Hepatocyte (in vitro differentiated cells): ENCODE results near the gene FAM171A2. TPM values are rescaled to one million over a fixed set of nuclear protein-coding genes. Genes with fewer than 3 reads are reported as not detected.
A peak's percentile ranks its signal among the peaks of the same experiment; 100 is the strongest.

Experiments used
- DNase-seq: peaks from one replicate; pipeline ENCODE4 v3.0.0-alpha.2; 2016; ENCODE audit warnings: low spot score
- H2AFZ ChIP-seq: fragments of 200-600 bp; sonication (generic); 2 replicates; pipeline ENCODE4 v1.6.0; 2016; ENCODE audit warnings: antibody characterized with exemption, mild to moderate bottlenecking
- H3K27ac ChIP-seq: fragments of 200-600 bp; sonication (generic); 2 replicates; pipeline ENCODE4 v1.5.1; 2016; ENCODE audit warnings: mild to moderate bottlenecking
- H3K27me3 ChIP-seq: fragments of 200-600 bp; sonication (generic); 2 replicates; pipeline ENCODE4 v1.6.1; 2016
- H3K36me3 ChIP-seq: fragments of 200-600 bp; sonication (generic); replicated peaks from 2 replicates; pipeline ENCODE4 v1.5.1; 2016; ENCODE audit warnings: low read depth; ENCODE audit not compliant: insufficient read depth
- H3K4me1 ChIP-seq: fragments of 200-600 bp; sonication (generic); 2 replicates; pipeline ENCODE4 v1.5.1; 2016; ENCODE audit warnings: mild to moderate bottlenecking, moderate library complexity; ENCODE audit not compliant: insufficient read depth
- H3K4me2 ChIP-seq: fragments of 200-600 bp; sonication (generic); 2 replicates; pipeline ENCODE4 v1.6.0; 2016
- H3K4me3 ChIP-seq: fragments of 200-600 bp; sonication (generic); 2 replicates; pipeline ENCODE4 v1.5.1; 2016; ENCODE audit warnings: mild to moderate bottlenecking
- H3K79me2 ChIP-seq: fragments of 200-600 bp; sonication (generic); 2 replicates; pipeline ENCODE4 v1.6.0; 2017; ENCODE audit warnings: mild to moderate bottlenecking
- H3K9me2 ChIP-seq: fragments of 200-600 bp; sonication (generic); replicated peaks from 2 replicates; pipeline ENCODE4 v1.6.0; 2017; ENCODE audit warnings: mild to moderate bottlenecking; ENCODE audit not compliant: insufficient read depth
- H3K9me3 ChIP-seq: fragments of 200-600 bp; sonication (generic); 2 replicates; pipeline ENCODE4 v1.5.1; 2016; ENCODE audit warnings: low read depth, mild to moderate bottlenecking
- H4K20me1 ChIP-seq: fragments of 200-600 bp; sonication (generic); 2 replicates; pipeline ENCODE4 v1.6.0; 2016; ENCODE audit warnings: mild to moderate bottlenecking; ENCODE audit not compliant: insufficient read depth, poor library complexity, severe bottlenecking
- EZH2 ChIP-seq: fragments of 200-600 bp; sonication (generic); IDR thresholded peaks from 2 replicates; pipeline ENCODE4 v1.6.1; 2016; ENCODE audit warnings: antibody characterized with exemption, mild to moderate bottlenecking, borderline replicate concordance
- EZH2phosphoT487 ChIP-seq: fragments of 200-600 bp; sonication (generic); IDR thresholded peaks from one replicate; pipeline ENCODE4 v1.6.1; 2018; ENCODE audit warnings: antibody characterized with exemption, mild to moderate bottlenecking, low read depth, moderate library complexity; ENCODE audit not compliant: unreplicated experiment, severe bottlenecking
- WGBS: methylation state at CpG from one replicate; pipeline ENCODE4 v1.1.6; 2016; ENCODE audit warnings: low lambda C conversion rate; ENCODE audit errors: missing lambda C conversion rate; 5-methylcytosine and 5-hydroxymethylcytosine counted together
- polyA plus RNA-seq: library from polyadenylated mRNA; unstranded; fragments of >200 nt; fragmentation: Nextera tagmentation; extraction: Ambion mirVana; gene quantifications from 2 replicates; pipeline ENCODE4 v1.2.1, GENCODE V29; 2016
- total RNA-seq: library from RNA; depleted of rRNA; stranded (reverse); fragments of >200 nt; gene quantifications from 2 replicates; pipeline ENCODE4 v1.2.3, GENCODE V29; 2014
- TF ChIP-seq, protein P1 (sequence below): fragments of 200-600 bp; sonication (generic); IDR thresholded peaks from 2 replicates; pipeline ENCODE4 v1.5.1; 2016; ENCODE audit warnings: antibody characterized with exemption, mild to moderate bottlenecking; ENCODE audit not compliant: poor library complexity

FAM171A2 gene
- total and polyA plus RNA-seq, 2 experiments from 2014 or later, result 13.9 to 22.8 TPM

DNA sequence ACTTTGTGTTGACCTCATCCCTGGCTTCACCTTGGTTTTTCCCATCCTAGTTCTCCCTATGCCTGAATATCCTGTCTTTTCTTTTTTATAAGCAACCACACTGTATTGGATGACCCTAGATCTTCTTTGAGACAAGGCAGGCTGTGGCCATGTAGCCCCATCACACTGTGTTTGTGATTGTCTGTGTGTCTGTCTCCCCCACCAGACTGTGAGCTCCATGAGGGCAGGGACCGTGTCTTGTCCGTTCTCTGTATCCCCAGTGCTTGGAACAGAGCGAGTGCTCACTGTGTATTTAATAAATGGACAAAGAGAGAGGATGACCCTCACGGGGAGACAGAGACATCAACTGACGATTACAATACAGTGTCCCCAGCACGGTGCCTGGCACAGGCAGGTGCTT, 46.1 kb downstream of the FAM171A2 start:
- H3K4me3 ChIP-seq, result no peak overlapping the region
- H3K4me1 ChIP-seq, result peaks cover 3% of the 10 kb centered on the region
- H3K27ac ChIP-seq, result no peak overlapping the region
- H3K79me2 ChIP-seq, result no peaks in the 10 kb centered on the region
- H4K20me1 ChIP-seq, result no peaks in the 10 kb centered on the region
- H3K9me3 ChIP-seq, result no peaks in the 10 kb centered on the region
- no peak overlapping the region for H2AFZ ChIP-seq
- TF ChIP-seq, protein P1, sequence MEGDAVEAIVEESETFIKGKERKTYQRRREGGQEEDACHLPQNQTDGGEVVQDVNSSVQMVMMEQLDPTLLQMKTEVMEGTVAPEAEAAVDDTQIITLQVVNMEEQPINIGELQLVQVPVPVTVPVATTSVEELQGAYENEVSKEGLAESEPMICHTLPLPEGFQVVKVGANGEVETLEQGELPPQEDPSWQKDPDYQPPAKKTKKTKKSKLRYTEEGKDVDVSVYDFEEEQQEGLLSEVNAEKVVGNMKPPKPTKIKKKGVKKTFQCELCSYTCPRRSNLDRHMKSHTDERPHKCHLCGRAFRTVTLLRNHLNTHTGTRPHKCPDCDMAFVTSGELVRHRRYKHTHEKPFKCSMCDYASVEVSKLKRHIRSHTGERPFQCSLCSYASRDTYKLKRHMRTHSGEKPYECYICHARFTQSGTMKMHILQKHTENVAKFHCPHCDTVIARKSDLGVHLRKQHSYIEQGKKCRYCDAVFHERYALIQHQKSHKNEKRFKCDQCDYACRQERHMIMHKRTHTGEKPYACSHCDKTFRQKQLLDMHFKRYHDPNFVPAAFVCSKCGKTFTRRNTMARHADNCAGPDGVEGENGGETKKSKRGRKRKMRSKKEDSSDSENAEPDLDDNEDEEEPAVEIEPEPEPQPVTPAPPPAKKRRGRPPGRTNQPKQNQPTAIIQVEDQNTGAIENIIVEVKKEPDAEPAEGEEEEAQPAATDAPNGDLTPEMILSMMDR, result no peak
- no peak for TF ChIP-seq EZH2phosphoT487
- no peak for TF ChIP-seq EZH2
- DNase-seq, result no peak
- H3K9me2 ChIP-seq, result no peaks in the 10 kb centered on the region
- H3K4me2 ChIP-seq, result no peak overlapping the region
- H3K27me3 ChIP-seq, result peaks cover 44% of the 10 kb centered on the region
- WGBS, result 96% methylated on average over 6 of the region's 6 CpGs
- H3K36me3 ChIP-seq, result no peaks in the 10 kb centered on the region

DNA sequence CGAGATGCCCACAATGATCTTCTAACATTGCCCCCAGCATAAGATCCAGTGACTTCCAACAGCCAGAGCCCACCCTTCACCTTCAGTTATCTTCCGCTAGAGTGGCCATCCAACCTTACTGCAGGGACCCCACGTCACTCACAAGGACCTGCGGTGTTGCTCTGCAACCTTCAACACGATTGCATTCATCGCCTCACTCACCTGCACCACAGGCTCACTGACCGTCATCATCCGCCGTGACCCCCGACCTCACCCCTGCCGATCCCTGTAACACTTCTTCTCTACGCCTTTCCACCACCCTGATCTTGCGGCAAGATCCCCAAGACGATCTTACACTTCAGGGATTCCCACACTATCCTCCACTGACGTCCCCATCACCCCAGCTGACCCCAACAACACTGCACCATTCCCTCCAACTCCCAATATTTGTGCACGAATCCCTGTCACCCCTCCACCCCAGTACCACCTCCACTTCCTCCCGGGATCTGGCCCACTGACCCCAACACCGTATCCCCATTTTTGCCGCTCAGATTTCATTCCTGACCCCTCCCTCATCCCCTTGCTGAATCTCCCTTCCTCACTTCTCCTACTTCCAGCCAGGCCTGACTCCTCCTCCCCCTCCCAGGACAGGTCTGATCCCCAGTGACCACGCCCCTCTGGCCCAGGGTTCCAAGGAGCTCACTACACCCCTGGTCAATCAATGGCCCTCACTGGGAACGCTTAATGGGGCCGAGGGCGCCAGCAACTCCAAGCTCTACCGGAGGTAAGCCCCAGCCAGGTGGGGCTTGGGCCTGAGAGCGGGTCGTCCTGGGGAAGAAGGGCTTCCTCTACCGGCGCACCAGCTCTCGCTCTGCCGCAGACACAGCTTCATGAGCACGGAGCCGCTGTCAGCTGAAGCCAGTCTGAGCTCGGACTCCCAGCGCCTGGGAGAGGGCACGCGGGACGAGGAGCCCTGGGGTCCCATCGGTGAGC, 47.6 kb downstream of the FAM171A2 start:
- no peak for DNase-seq
- H4K20me1 ChIP-seq, result no peaks in the 10 kb centered on the region
- H3K27ac ChIP-seq, result no peak overlapping the region
- H3K4me2 ChIP-seq, result peak overlapping the region; percentile 87
- 6% methylated on average over 37 of the region's 38 CpGs for WGBS
- H2AFZ ChIP-seq, result no peak overlapping the region
- H3K27me3 ChIP-seq, result peaks cover 44% of the 10 kb centered on the region
- H3K9me3 ChIP-seq, result no peaks in the 10 kb centered on the region
- no peaks in the 10 kb centered on the region for H3K36me3 ChIP-seq
- TF ChIP-seq EZH2phosphoT487, result no peak
- peak; percentile 47 for TF ChIP-seq EZH2
- H3K9me2 ChIP-seq, result no peaks in the 10 kb centered on the region
- no peaks in the 10 kb centered on the region for H3K79me2 ChIP-seq
- H3K4me1 ChIP-seq, result peaks cover 3% of the 10 kb centered on the region
- H3K4me3 ChIP-seq, result no peak overlapping the region

DNA sequence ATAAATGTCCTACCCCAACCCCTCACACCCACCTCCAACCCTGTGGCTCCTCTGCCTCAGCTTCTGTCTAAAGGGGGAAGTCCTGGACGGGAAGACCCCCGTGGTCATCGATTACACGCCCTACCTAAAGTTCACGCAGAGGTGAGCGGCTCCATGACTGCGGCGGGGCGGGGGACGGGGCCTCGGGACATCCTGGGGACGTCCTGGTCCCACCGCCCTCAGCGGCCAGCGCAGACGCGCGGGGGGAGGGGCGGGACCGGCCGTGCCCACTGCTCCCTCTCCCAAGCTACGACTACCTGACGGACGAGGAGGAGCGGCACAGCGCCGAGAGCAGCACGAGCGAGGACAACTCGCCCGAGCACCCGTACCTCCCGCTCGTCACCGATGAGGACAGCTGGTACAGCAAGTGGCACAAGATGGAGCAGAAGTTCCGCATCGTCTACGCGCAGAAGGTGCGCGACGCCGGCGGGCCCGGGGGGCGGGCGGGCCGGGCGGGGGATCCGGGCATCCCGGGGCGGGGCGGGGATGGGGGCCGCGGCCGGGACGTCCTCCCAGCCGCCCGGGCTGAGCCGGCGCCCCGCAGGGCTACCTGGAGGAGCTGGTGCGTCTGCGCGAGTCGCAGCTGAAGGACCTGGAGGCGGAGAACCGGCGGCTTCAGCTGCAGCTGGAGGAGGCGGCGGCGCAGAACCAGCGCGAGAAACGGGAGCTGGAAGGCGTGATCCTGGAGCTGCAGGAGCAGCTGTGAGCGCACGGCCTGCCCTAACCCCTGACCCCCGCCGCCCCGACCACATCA, 48.6 kb downstream of the FAM171A2 start:
- Histone ChIP-seq H3K9me2 (no peaks in the 10 kb centered on the region), H3K27ac (no peak overlapping the region), H3K27me3 (peaks cover 44% of the 10 kb centered on the region), H3K9me3 (no peaks in the 10 kb centered on the region), H3K36me3 (no peaks in the 10 kb centered on the region), H3K4me2 (peak overlapping the region; percentile 87), H3K4me3 (peak overlapping the region; percentile 23), H3K4me1 (peaks cover 3% of the 10 kb centered on the region), H3K79me2 (no peaks in the 10 kb centered on the region), H2AFZ (no peak overlapping the region), H4K20me1 (no peaks in the 10 kb centered on the region)
- peak; percentile 77 for DNase-seq
- no peak for TF ChIP-seq EZH2phosphoT487
- TF ChIP-seq EZH2, result no peak
- TF ChIP-seq, protein P1, result no peak
- 5% methylated on average over 21 of the region's 81 CpGs for WGBS

GRCh38 chr17:44314524-44314868, 49.2 kb downstream of the FAM171A2 start:
- Histone ChIP-seq H3K4me2 (peak overlapping the region; percentile 87), H2AFZ (no peak overlapping the region), H3K27me3 (peaks cover 44% of the 10 kb centered on the region), H3K4me3 (no peak overlapping the region), H3K9me3 (no peaks in the 10 kb centered on the region), H3K9me2 (no peaks in the 10 kb centered on the region), H4K20me1 (no peaks in the 10 kb centered on the region), H3K36me3 (no peaks in the 10 kb centered on the region), H3K4me1 (peaks cover 3% of the 10 kb centered on the region), H3K27ac (no peak overlapping the region), H3K79me2 (no peaks in the 10 kb centered on the region)
- no peak for DNase-seq
- TF ChIP-seq EZH2 (no peak), EZH2phosphoT487 (no peak)
- TF ChIP-seq, protein P1, result no peak
- WGBS, result 55% methylated on average over 4 of the region's 11 CpGs
